GM21576 (cell line): Measurements from ENCODE around the gene RMND5A.
"Not testable (repeated sequence)": the region's sequence is repeated elsewhere in the genome, so short reads cannot be mapped to it uniquely, and the experiment has no call there.

ENCODE experiments used
- ATAC-seq: cut with Tn5 transposase; IDR thresholded peaks from one replicate; pipeline ENCODE4 v1.9.1; 2021; ENCODE audit warnings: mild to moderate bottlenecking, moderate library complexity; ENCODE audit not compliant: unreplicated experiment

The RMND5A gene

GRCh38 chr2:86719637-86720539, at the start of gene RMND5A:
RMND5A (plus strand) TSS chr2:86720291; CDS start chr2:86720668, 377 bp downstream.
- peak; percentile 90 for ATAC-seq

GRCh38 chr2:86671337-86671981, 48.6 kb upstream of the RMND5A start:
- ATAC-seq: no peak

- ATAC-seq: no peak
These were observed 48.0 kb upstream of the RMND5A start for GRCh38 chr2:86672027-86672545.

GRCh38 chr2:86673011-86673410, 47.1 kb upstream of the RMND5A start:
- ATAC-seq: no peak

- no peak for ATAC-seq
These were observed 46.0 kb upstream of the RMND5A start for GRCh38 chr2:86673986-86674670.

GRCh38 chr2:86675104-86675503, 45.0 kb upstream of the RMND5A start:
- no peak for ATAC-seq

- ATAC-seq: no peak
These were observed 44.5 kb upstream of the RMND5A start for GRCh38 chr2:86675511-86676015.

GRCh38 chr2:86677816-86678215, 42.3 kb upstream of the RMND5A start:
- no peak for ATAC-seq

- no peak for ATAC-seq
These were observed 41.1 kb upstream of the RMND5A start for GRCh38 chr2:86679036-86679435.

GRCh38 chr2:86685351-86685750, 34.7 kb upstream of the RMND5A start:
- no peak for ATAC-seq

GRCh38 chr2:86686460-86686859, 33.6 kb upstream of the RMND5A start:
- ATAC-seq: no peak

GRCh38 chr2:86686905-86687304, 33.2 kb upstream of the RMND5A start:
- ATAC-seq: no peak

- ATAC-seq: no peak
These were observed 24.9 kb upstream of the RMND5A start for GRCh38 chr2:86695053-86695691.

GRCh38 chr2:86697551-86698104, 22.5 kb upstream of the RMND5A start:
- no peak for ATAC-seq

GRCh38 chr2:86700690-86701089, 19.4 kb upstream of the RMND5A start:
- no peak for ATAC-seq

- no peak for ATAC-seq
These were observed 16.3 kb upstream of the RMND5A start for GRCh38 chr2:86703704-86704361.

GRCh38 chr2:86704459-86704971, 15.6 kb upstream of the RMND5A start:
- ATAC-seq: no peak

GRCh38 chr2:86706220-86706619, 13.9 kb upstream of the RMND5A start:
- no peak for ATAC-seq

- ATAC-seq: no peak
These were observed 13.2 kb upstream of the RMND5A start for GRCh38 chr2:86706935-86707334.

GRCh38 chr2:86708126-86708525, 12.0 kb upstream of the RMND5A start:
- not testable (repeated sequence) for ATAC-seq
